Stomach (tissue), 9 donors: ENCODE data around the gene SNX30. TPM values are rescaled to one million over a fixed set of nuclear protein-coding genes. Genes with fewer than 3 reads are reported as not detected.

Source experiments
- DNase-seq, 2 donors: peaks; one replicate each; pipeline versions ENCODE4 v3.0.0 to v3.0.0-alpha.2; 2013 to 2019
- H3K27ac ChIP-seq, 5 donors: fragments of 200-600 bp in 4 of 5; sonication (generic) in 4 of 5; one replicate each; pipeline ENCODE4 v1.5.1; 2013 to 2019; ENCODE audit warnings: mild to moderate bottlenecking in 1 of 5, moderate library complexity in 1 of 5
- H3K27me3 ChIP-seq, 3 donors: fragments of 200-600 bp; sonication (generic); one replicate each; pipeline ENCODE4 v1.5.1; 2017 to 2019; ENCODE audit warnings: mixed run types in 1 of 3
- H3K36me3 ChIP-seq, 4 donors: fragments of 200-600 bp; sonication (generic); 1 replicate in 3 of 4; 2 replicates in 1 of 4; pipeline ENCODE4 v1.5.1; 2016 to 2019
- H3K4me1 ChIP-seq, 4 donors: fragments of 200-600 bp; sonication (generic); one replicate each; pipeline ENCODE4 v1.5.1; 2016 to 2019
- H3K4me3 ChIP-seq, 4 donors: fragments of 200-600 bp; sonication (generic) in 3 of 4; one replicate each; pipeline ENCODE4 v1.5.1; 2016 to 2019; ENCODE audit warnings: mild to moderate bottlenecking in 1 of 4
- H3K9me3 ChIP-seq, 4 donors: fragments of 200-600 bp; sonication (generic); one replicate each; pipeline ENCODE4 v1.5.1; 2016 to 2019
- EP300 ChIP-seq: sonication (generic); formaldehyde crosslinking; IDR thresholded peaks from one replicate; pipeline ENCODE4 v1.6.1; 2017; ENCODE audit warnings: antibody characterized with exemption
- POLR2A ChIP-seq, 4 donors: fragments of 450-650 bp; IDR thresholded peaks; one replicate each; pipeline ENCODE4 v1.6.1; 2016; ENCODE audit warnings: antibody characterized with exemption in 4 of 4, control low read depth in 2 of 4, mild to moderate bottlenecking in 1 of 4, moderate library complexity in 1 of 4
- POLR2AphosphoS5 ChIP-seq, 3 donors: sonication (generic); formaldehyde crosslinking; IDR thresholded peaks; one replicate each; pipeline ENCODE4 v1.6.1; 2016; ENCODE audit warnings: antibody characterized with exemption in 3 of 3
- WGBS, 5 donors: extraction: QIAGEN DNeasy Blood & Tissue Kit in 3 of 5; methylation state at CpG; one replicate each; pipeline versions ENCODE4 v1.1.5 to v1.1.7; 2013 to 2018; 5-methylcytosine and 5-hydroxymethylcytosine counted together
- intact Hi-C: fragments of 100-400 bp; cut with DNase I; formaldehyde crosslinking; loops from one replicate; pipeline ENCODE4 v1.15.1; 2023; ENCODE audit warnings: low total_unique reads
- polyA plus RNA-seq, 3 donors: library from polyadenylated mRNA; stranded (reverse); fragments of 200-250 nt; gene quantifications; one replicate each; pipeline ENCODE4 v1.2.3, GENCODE V29; 2013
- total RNA-seq, 5 donors: library from RNA; depleted of rRNA; stranded (reverse); fragments of >200 nt; gene quantifications; one replicate each; pipeline versions ENCODE4 v1.1.0 to v1.2.3, GENCODE V29; 2014 to 2016
- TF ChIP-seq, protein P1 (sequence below), 7 experiments: fragments of 450-650 bp in 4 of 7; fragments of 200-600 bp in 3 of 7; sonication (generic) in 3 of 7; IDR thresholded peaks; one replicate each; pipeline ENCODE4 v1.5.1; 2016 to 2019; ENCODE audit warnings: antibody characterized with exemption in 7 of 7, control low read depth in 2 of 7, mild to moderate bottlenecking in 1 of 7
- donor health status: healthy with polysubstance abuse.
- donor health status: Bipolar disorder and iron deficiency.
- donor health status: healthy.

The SNX30 gene
- total and polyA plus RNA-seq, 8 donors, result 1.2 to 37.1 (median 5.3) TPM

DNA sequence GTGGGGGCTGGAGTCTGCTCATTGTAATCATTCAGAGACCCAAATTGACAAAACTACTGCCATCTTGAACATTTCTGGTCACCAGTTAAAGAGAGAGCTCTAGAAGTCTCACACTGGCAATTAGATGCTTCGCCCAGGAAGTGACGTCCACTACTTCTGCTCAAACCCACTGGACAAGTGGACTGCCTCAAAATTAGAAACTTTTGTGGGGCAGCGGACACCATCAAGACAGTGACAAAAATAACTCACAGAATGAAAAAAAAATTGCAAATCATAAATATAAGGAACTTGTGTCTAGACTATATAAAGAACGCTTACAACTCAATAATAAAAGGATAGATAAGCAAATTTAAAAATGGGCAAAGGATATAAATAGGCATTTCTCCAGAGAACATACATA, 149.9 kb downstream of the SNX30 start:
- Histone ChIP-seq H3K27ac (no peak overlapping the region), H3K27me3 (peaks cover 0 to 7% (median 0%) of the 10 kb centered on the region in 3 donors), H3K36me3 (no peaks in the 10 kb centered on the region), H3K9me3 (no peaks in the 10 kb centered on the region), H3K4me3 (no peak overlapping the region), H3K4me1 (no peaks in the 10 kb centered on the region)
- intact Hi-C loops, result no loop called here
- TF ChIP-seq, protein P1, sequence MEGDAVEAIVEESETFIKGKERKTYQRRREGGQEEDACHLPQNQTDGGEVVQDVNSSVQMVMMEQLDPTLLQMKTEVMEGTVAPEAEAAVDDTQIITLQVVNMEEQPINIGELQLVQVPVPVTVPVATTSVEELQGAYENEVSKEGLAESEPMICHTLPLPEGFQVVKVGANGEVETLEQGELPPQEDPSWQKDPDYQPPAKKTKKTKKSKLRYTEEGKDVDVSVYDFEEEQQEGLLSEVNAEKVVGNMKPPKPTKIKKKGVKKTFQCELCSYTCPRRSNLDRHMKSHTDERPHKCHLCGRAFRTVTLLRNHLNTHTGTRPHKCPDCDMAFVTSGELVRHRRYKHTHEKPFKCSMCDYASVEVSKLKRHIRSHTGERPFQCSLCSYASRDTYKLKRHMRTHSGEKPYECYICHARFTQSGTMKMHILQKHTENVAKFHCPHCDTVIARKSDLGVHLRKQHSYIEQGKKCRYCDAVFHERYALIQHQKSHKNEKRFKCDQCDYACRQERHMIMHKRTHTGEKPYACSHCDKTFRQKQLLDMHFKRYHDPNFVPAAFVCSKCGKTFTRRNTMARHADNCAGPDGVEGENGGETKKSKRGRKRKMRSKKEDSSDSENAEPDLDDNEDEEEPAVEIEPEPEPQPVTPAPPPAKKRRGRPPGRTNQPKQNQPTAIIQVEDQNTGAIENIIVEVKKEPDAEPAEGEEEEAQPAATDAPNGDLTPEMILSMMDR (IDR thresholded peaks at IDR 0.05), result no peak
- TF ChIP-seq POLR2A (IDR thresholded peaks at IDR 0.05), result no peak
- TF ChIP-seq EP300, result no peak
- TF ChIP-seq POLR2AphosphoS5 (IDR thresholded peaks at IDR 0.05), result no peak
- no peak for DNase-seq
- 76 to 88% (median 81%) methylated on average over 4 of the region's 4 CpGs for WGBS, 5 donors

DNA sequence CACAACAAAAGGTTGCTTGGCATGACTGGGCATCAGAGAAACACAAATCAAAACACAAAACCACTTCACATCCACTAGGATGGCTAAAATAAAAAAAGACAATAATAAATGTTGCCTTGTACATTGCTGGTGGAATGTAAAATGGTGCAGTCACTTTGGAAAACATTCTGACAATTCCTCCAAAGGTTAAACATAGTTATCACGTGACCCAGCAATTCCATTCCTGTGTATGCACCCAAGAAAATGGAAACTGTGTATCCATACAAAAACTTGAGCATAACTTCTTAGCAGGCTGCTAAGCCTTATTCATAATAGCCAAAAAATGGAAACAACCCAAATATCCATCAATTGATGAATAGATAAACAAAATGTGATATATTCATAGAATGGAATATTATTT, 150.3 kb downstream of the SNX30 start:
- no peak overlapping the region for H3K4me3 ChIP-seq
- H3K27me3 ChIP-seq, result peaks cover 0 to 7% (median 0%) of the 10 kb centered on the region in 3 donors
- H3K36me3 ChIP-seq, result no peaks in the 10 kb centered on the region
- TF ChIP-seq POLR2AphosphoS5 (IDR thresholded peaks at IDR 0.05) (no peak), POLR2A (IDR thresholded peaks at IDR 0.05) (no peak)
- TF ChIP-seq, protein P1 (IDR thresholded peaks at IDR 0.05), result no peak
- intact Hi-C loops, result no loop called here
- H3K27ac ChIP-seq, result no peak overlapping the region
- DNase-seq, result no peak
- 35 to 56% (median 45%) methylated on average over 1 of the region's 1 CpG for WGBS, 5 donors
- no peaks in the 10 kb centered on the region for H3K4me1 ChIP-seq
- H3K9me3 ChIP-seq, result no peaks in the 10 kb centered on the region

DNA sequence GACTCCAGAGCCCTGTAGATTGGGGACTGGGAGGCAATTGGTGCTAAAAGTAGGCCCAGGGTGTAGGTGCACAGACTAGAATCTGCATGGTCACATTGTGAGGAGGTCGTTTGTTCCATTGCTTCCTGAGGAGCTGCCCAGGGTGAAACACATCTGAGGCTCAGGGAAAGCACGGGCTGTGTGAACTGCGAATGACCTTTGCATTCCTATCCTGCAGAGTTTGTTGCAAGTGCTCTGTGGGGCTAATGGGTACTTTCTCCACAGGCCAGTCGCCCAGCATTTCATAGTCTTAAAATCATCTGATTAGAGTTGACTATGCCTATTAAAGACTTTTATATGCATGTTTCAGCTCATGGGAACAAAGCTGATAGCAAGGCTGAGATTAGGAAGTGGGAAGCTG, 154.5 kb downstream of the SNX30 start:
- H3K4me3 ChIP-seq, result no peak overlapping the region
- H3K27me3 ChIP-seq, result no peaks in the 10 kb centered on the region
- no peaks in the 10 kb centered on the region for H3K9me3 ChIP-seq
- intact Hi-C loops, result no loop called here
- no peaks in the 10 kb centered on the region for H3K4me1 ChIP-seq
- TF ChIP-seq POLR2A (IDR thresholded peaks at IDR 0.05) (no peak), EP300 (no peak), POLR2AphosphoS5 (IDR thresholded peaks at IDR 0.05) (no peak)
- TF ChIP-seq, protein P1 (IDR thresholded peaks at IDR 0.05), result no peak
- no peak overlapping the region for H3K27ac ChIP-seq
- DNase-seq, result peak in 1 of 2 donors; percentile 46
- H3K36me3 ChIP-seq, result no peaks in the 10 kb centered on the region
- 28 to 56% (median 33%) methylated on average over 4 of the region's 4 CpGs for WGBS, 5 donors

DNA sequence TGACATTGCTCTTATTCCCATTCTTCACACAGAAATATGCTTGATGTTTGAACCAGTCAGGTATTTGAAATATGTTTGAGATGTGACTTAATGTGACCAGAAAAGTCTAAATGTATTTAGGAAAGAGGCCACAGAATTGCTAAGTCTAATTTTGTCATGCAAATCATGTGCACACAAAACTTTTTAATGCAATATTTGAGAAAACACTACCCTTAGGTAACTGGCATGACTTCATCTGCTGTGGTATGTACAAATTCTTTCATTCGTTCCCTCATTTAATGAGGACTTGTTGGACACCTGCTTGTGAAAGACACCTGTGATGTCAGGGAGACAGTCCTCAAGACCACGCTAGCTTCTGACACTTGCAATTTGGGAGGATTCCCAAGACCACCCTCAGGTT, 161.2 kb downstream of the SNX30 start:
- H3K9me3 ChIP-seq, result peaks cover 0 to 5% (median 0%) of the 10 kb centered on the region in 4 donors
- TF ChIP-seq POLR2A (IDR thresholded peaks at IDR 0.05) (no peak), EP300 (no peak), POLR2AphosphoS5 (IDR thresholded peaks at IDR 0.05) (no peak)
- TF ChIP-seq, protein P1 (IDR thresholded peaks at IDR 0.05), result no peak
- no peak overlapping the region for H3K27ac ChIP-seq
- WGBS, 5 donors, result 63 to 84% (median 79%) methylated on average over 2 of the region's 2 CpGs
- no peaks in the 10 kb centered on the region for H3K27me3 ChIP-seq
- no peaks in the 10 kb centered on the region for H3K36me3 ChIP-seq
- intact Hi-C loops, result no loop called here
- H3K4me3 ChIP-seq, result no peak overlapping the region
- no peaks in the 10 kb centered on the region for H3K4me1 ChIP-seq
- DNase-seq, result no peak
